Nephron progenitor cell (in vitro differentiated cells): Measurements from ENCODE around the gene CIAO3.

ENCODE experiments used
- DNase-seq: peaks from one replicate; pipeline ENCODE4 v3.0.0; 2021
- H3K27ac Mint-ChIP-seq: 2 replicates; pipeline ENCODE4 v1.8.0; 2021; ENCODE audit warnings: mild to moderate bottlenecking, moderate library complexity, mixed read lengths
- H3K27me3 Mint-ChIP-seq: 2 replicates; pipeline ENCODE4 v1.8.0; 2021; ENCODE audit warnings: mild to moderate bottlenecking, low read depth, mixed read lengths; ENCODE audit not compliant: poor library complexity
- H3K36me3 Mint-ChIP-seq: 2 replicates; pipeline ENCODE4 v1.8.0; 2021; ENCODE audit warnings: low read depth, mixed read lengths
- H3K4me1 Mint-ChIP-seq: 2 replicates; pipeline ENCODE4 v1.8.0; 2021; ENCODE audit warnings: mixed read lengths
- H3K4me3 Mint-ChIP-seq: 2 replicates; pipeline ENCODE4 v1.8.0; 2021; ENCODE audit warnings: mild to moderate bottlenecking, moderate library complexity, mixed read lengths
- H3K9me3 Mint-ChIP-seq: 2 replicates; pipeline ENCODE4 v1.8.0; 2021; ENCODE audit warnings: mild to moderate bottlenecking, moderate library complexity, mixed read lengths
- TF ChIP-seq, protein P1 (sequence below): fragments of 200-600 bp; sonication (generic); IDR thresholded peaks from 2 replicates; pipeline ENCODE4 v1.5.0; 2021; ENCODE audit warnings: antibody characterized with exemption

CIAO3 gene

GRCh38 chr16:724188-725040 lies 16.4 kb downstream of the CIAO3 start:
- Mint-ChIP-seq H3K27me3 (peaks cover 12% of the 10 kb centered on the region), H3K9me3 (no peaks in the 10 kb centered on the region), H3K4me1 (peaks cover 10% of the 10 kb centered on the region), H3K4me3 (no peak overlapping the region), H3K36me3 (no peaks in the 10 kb centered on the region), H3K27ac (no peak overlapping the region)
- DNase-seq = no peak
- TF ChIP-seq, protein P1, sequence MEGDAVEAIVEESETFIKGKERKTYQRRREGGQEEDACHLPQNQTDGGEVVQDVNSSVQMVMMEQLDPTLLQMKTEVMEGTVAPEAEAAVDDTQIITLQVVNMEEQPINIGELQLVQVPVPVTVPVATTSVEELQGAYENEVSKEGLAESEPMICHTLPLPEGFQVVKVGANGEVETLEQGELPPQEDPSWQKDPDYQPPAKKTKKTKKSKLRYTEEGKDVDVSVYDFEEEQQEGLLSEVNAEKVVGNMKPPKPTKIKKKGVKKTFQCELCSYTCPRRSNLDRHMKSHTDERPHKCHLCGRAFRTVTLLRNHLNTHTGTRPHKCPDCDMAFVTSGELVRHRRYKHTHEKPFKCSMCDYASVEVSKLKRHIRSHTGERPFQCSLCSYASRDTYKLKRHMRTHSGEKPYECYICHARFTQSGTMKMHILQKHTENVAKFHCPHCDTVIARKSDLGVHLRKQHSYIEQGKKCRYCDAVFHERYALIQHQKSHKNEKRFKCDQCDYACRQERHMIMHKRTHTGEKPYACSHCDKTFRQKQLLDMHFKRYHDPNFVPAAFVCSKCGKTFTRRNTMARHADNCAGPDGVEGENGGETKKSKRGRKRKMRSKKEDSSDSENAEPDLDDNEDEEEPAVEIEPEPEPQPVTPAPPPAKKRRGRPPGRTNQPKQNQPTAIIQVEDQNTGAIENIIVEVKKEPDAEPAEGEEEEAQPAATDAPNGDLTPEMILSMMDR = no peak

GRCh38 chr16:723695-724094 lies 17.1 kb downstream of the CIAO3 start:
- H3K36me3 Mint-ChIP-seq = no peaks in the 10 kb centered on the region
- no peaks in the 10 kb centered on the region for H3K9me3 Mint-ChIP-seq
- TF ChIP-seq, protein P1 = no peak
- no peak for DNase-seq
- H3K4me3 Mint-ChIP-seq = no peak overlapping the region
- peaks cover 17% of the 10 kb centered on the region for H3K4me1 Mint-ChIP-seq
- H3K27me3 Mint-ChIP-seq = peaks cover 8% of the 10 kb centered on the region
- no peak overlapping the region for H3K27ac Mint-ChIP-seq

DNA sequence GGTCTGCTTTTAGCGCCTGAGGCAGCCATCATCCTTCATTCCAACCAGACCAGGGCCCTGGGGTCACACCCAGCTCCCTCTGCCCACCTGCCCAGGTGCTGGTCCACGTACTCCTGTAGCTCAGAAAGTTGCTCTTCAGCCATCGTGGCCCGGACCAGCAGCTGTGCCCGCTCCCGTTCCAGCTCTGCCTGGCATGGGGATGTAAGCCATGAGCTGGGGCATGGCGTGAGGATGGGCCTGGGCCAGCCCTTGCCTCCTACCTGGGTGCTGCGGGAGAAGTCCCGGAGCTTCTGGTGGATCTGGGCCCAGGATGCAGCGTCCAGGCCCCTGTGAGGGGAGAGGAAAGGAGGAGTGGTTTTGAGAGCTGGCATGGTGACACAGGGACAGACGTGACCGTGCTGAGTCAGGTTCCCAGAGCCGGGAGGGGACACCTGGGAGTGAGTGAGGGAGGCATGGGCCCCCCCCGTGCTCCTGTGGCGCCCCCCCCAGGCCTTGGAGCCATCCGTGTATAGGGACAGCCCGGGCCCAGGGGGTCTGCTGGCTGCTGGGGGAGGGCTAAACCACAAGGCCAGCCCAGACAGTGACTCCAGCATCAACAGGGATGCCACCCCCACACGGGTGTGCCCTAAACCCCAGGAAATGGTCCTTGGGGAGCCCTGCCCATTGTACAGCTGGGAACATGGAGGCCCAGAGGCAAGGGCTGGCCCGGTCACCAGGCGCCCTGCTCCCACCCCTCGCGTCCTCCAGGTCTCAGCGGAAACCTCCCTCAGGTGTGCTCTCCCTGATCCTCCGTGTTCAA lies 17.8 kb downstream of the CIAO3 start:
- H3K27ac Mint-ChIP-seq = no peak overlapping the region
- TF ChIP-seq, protein P1 = no peak
- DNase-seq = no peak
- H3K4me3 Mint-ChIP-seq = no peak overlapping the region
- peaks cover 7% of the 10 kb centered on the region for H3K27me3 Mint-ChIP-seq
- no peaks in the 10 kb centered on the region for H3K9me3 Mint-ChIP-seq
- H3K36me3 Mint-ChIP-seq = no peaks in the 10 kb centered on the region
- H3K4me1 Mint-ChIP-seq = peaks cover 20% of the 10 kb centered on the region

DNA sequence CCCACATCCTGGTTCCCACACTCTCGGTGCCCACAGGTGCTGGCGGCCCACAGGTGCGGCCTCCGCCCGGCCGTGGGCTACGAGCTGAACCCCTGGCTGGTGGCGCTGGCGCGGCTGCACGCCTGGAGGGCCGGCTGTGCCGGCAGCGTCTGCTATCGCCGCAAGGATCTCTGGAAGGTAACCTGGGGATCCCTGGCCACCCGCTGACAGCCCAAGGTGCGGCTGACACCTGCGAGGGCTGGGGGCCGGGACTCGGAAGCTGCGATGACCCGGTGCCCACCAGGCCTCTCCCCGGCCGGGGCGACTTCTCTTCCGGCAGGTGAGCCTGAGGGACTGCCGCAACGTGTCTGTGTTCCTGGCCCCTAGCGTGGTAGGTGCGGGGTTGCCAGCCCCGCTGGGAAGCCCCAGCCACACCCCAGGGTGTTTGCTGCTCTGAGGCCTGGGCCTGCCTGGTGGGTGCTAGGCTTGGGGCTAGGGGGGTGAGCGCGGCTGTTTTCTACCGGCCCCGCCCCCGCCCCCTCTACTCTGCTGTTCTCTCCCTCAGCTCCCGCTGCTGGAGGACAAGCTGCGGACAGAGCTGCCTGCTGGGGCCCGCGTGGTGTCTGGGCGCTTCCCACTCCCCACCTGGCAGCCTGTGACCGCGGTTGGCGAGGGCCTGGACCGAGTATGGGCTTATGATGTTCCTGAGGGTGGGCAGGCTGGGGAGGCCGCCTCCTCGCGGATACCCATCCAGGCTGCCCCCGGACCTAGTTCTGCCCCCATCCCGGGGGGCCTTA lies 18.8 kb downstream of the CIAO3 start:
- TF ChIP-seq, protein P1 = no peak
- no peak for DNase-seq
- no peaks in the 10 kb centered on the region for H3K36me3 Mint-ChIP-seq
- H3K27ac Mint-ChIP-seq = no peak overlapping the region
- peak overlapping the region; percentile 40 for H3K4me3 Mint-ChIP-seq
- peaks cover 7% of the 10 kb centered on the region for H3K27me3 Mint-ChIP-seq
- H3K9me3 Mint-ChIP-seq = no peaks in the 10 kb centered on the region
- H3K4me1 Mint-ChIP-seq = peaks cover 20% of the 10 kb centered on the region

DNA sequence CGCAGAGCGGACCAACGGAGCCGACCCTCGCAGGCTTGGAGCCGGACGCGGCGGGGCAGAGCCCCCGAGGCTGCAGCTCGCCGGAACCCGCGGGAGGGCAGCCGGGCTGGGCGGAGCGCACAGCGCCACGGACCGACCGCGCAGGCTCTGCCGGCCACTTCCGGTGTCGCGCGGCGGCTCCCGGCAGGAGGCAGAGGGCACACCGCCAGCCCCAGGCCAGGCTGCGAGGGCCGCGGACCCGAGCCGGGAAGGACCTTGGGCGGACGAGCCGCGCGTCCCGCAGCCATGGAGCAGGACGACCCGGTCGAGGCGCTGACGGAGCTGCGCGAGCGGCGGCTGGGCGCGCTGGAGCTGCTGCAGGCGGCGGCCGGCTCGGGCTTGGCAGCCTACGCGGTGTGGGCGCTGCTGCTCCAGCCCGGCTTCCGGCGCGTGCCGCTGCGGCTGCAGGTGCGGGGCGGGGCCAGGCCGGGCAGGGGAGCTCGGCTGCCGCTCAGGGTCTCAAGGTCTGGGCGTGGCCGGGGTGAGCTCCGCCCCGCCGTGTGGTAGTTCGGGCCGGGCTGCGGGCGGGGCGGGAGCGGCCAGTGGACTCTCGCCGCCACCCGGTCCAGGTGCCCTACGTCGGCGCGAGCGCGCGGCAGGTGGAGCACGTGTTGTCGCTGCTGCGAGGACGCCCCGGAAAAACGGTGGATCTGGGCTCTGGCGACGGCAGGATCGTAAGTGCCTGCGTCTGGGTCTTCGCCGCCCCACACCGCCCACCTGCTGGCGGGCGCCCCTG lies 19.6 kb downstream of the CIAO3 start, which contains the start of gene ANTKMT:
ANTKMT (plus strand) TSS at position 157 of the 775 bp plus-strand sequence; CDS start at position 286, 129 bp downstream.
- Mint-ChIP-seq H3K4me1 (peaks cover 24% of the 10 kb centered on the region), H3K36me3 (no peaks in the 10 kb centered on the region), H3K27ac (peak within 1 kb of the TSS; percentile 96), H3K9me3 (no peaks in the 10 kb centered on the region), H3K4me3 (peak within 1 kb of the TSS; percentile 86), H3K27me3 (peaks cover 4% of the 10 kb centered on the region)
- peak; percentile 93 for DNase-seq
- TF ChIP-seq, protein P1 = no peak
